H1 (cell line): ENCODE results near the gene HOXB6. TPM values are rescaled to one million over a fixed set of nuclear protein-coding genes. Genes with fewer than 3 reads are reported as not detected.

Experiments used
- CTCF ChIA-PET: fragments of 300-600 bp; sonication (Branson Sonifier 250); formaldehyde crosslinking; loops from one replicate; lab custom pipeline; 2021; ENCODE audit not compliant: partially characterized antibody; lab: Charles Lee
- POLR2A ChIA-PET: fragments of 300-600 bp; sonication (Branson Sonifier 250); formaldehyde crosslinking; loops from one replicate; lab custom pipeline; 2021; ENCODE audit warnings: inconsistent platforms; ENCODE audit not compliant: partially characterized antibody; lab: Charles Lee
- DNase-seq, 2 experiments: peaks; one replicate each; pipeline versions ENCODE4 v3.0.0 to v3.0.0-alpha.2; 2010 to 2022; ENCODE audit warnings: low spot score in 2 of 2, low read depth in 1 of 2, mixed read lengths in 1 of 2
- FAIRE-seq: peaks from 2 replicates; lab custom pipeline; 2011; peaks lifted over from hg19 to GRCh38; lab: Jason Lieb, UNC
- H2AFZ ChIP-seq: 2 replicates; pipeline ENCODE4 v1.8.1; 2012; ENCODE audit warnings: low read length, inconsistent platforms
- H2AK5ac ChIP-seq: 2 replicates; pipeline ENCODE4 v1.6.1; 2013; ENCODE audit warnings: low read depth, low read length
- H2BK120ac ChIP-seq: replicated peaks from 2 replicates; pipeline ENCODE3; 2013; ENCODE audit warnings: low read depth, low read length, inconsistent platforms
- H2BK12ac ChIP-seq: 2 replicates; pipeline ENCODE4 v1.6.1; 2013; ENCODE audit warnings: low read depth, low read length
- H2BK15ac ChIP-seq: 2 replicates; pipeline ENCODE4 v1.6.1; 2013; ENCODE audit warnings: low read length
- H2BK20ac ChIP-seq: 2 replicates; pipeline ENCODE4 v1.6.1; 2013; ENCODE audit warnings: low read length
- H2BK5ac ChIP-seq: 2 replicates; pipeline ENCODE4 v1.6.1; 2013; ENCODE audit warnings: low read depth, low read length
- H3K14ac ChIP-seq: 2 replicates; pipeline ENCODE4 v1.6.1; 2013; ENCODE audit warnings: inconsistent platforms; ENCODE audit not compliant: insufficient read length
- H3K18ac ChIP-seq: 2 replicates; pipeline ENCODE4 v1.6.1; 2013; ENCODE audit warnings: low read length; ENCODE audit errors: extremely low read depth
- H3K23ac ChIP-seq: 2 replicates; pipeline ENCODE4 v1.6.1; 2013; ENCODE audit warnings: inconsistent platforms; ENCODE audit not compliant: insufficient read length
- H3K23me2 ChIP-seq: 2 replicates; pipeline ENCODE4 v1.6.1; 2013; ENCODE audit warnings: low read depth, low read length
- H3K27ac ChIP-seq: 2 replicates; pipeline ENCODE4 v1.6.1; 2011; ENCODE audit warnings: low read depth, low read length, inconsistent platforms
- H3K27me3 ChIP-seq, 4 experiments: replicated peaks in 1 of 4; 1 replicate in 1 of 4; 2 replicates in 3 of 4; pipeline versions ENCODE4 v1.6.1 to v1.8.1; 2011 to 2013; ENCODE audit warnings: low read length in 3 of 4, mild to moderate bottlenecking in 3 of 4, inconsistent platforms in 2 of 4, mixed read lengths in 2 of 4, moderate library complexity in 1 of 4; ENCODE audit not compliant: control insufficient read depth in 3 of 4, insufficient read depth in 3 of 4; ENCODE audit errors: extremely low read depth in 1 of 4
- H3K36me3 ChIP-seq, 4 experiments: 2 replicates each; pipeline versions ENCODE4 v1.6.1 to v1.8.1; 2011 to 2013; ENCODE audit warnings: mild to moderate bottlenecking in 4 of 4, low read length in 3 of 4, moderate library complexity in 2 of 4, control low read depth in 1 of 4, inconsistent platforms in 1 of 4; ENCODE audit not compliant: insufficient read depth in 4 of 4, control insufficient read depth in 2 of 4
- H3K4ac ChIP-seq: replicated peaks from 2 replicates; pipeline ENCODE3; 2013; ENCODE audit warnings: low read length, low read depth, mixed read lengths, inconsistent platforms; ENCODE audit not compliant: insufficient read length
- H3K4me1 ChIP-seq, 4 experiments: replicated peaks in 1 of 4; 1 replicate in 1 of 4; 2 replicates in 3 of 4; pipeline versions ENCODE4 v1.6.1 to v1.8.1; 2011 to 2013; ENCODE audit warnings: low read length in 3 of 4, inconsistent platforms in 2 of 4, mixed read lengths in 1 of 4; ENCODE audit not compliant: insufficient read depth in 4 of 4, control insufficient read depth in 3 of 4
- H3K4me2 ChIP-seq, 2 experiments: 2 replicates each; pipeline versions ENCODE4 v1.6.1 to v1.8.1; 2011 to 2013; ENCODE audit warnings: low read depth in 2 of 2, low read length in 2 of 2, control low read depth in 1 of 2, inconsistent platforms in 1 of 2, mild to moderate bottlenecking in 1 of 2; ENCODE audit not compliant: insufficient read depth in 1 of 2
- H3K4me3 ChIP-seq, 4 experiments: fragments of 200-600, 300-600 bp in 1 of 4; sonication (generic), shearing (Covaris generic), sonication (Bioruptor Twin) in 1 of 4; 2 replicates each; pipeline versions ENCODE4 v1.5.1 to v1.8.1; 2011 to 2016; ENCODE audit warnings: low read length in 4 of 4, low read depth in 3 of 4, control low read depth in 2 of 4, inconsistent platforms in 2 of 4, mild to moderate bottlenecking in 2 of 4, mixed read lengths in 1 of 4, moderate library complexity in 1 of 4; ENCODE audit not compliant: insufficient read depth in 2 of 4; ENCODE audit errors: extremely low read depth in 1 of 4
- H3K56ac ChIP-seq: replicated peaks from 2 replicates; pipeline ENCODE3; 2013; ENCODE audit warnings: low read depth, mild to moderate bottlenecking, mixed read lengths, low read length, inconsistent platforms; ENCODE audit not compliant: insufficient read length
- H3K79me1 ChIP-seq: 2 replicates; pipeline ENCODE4 v1.6.1; 2013; ENCODE audit warnings: low read depth, low read length, control low read depth
- H3K79me2 ChIP-seq, 2 experiments: 2 replicates each; pipeline versions ENCODE4 v1.6.1 to v1.8.1; 2012 to 2013; ENCODE audit warnings: low read length in 2 of 2, mild to moderate bottlenecking in 2 of 2, inconsistent platforms in 1 of 2; ENCODE audit not compliant: insufficient read depth in 2 of 2, control insufficient read depth in 1 of 2
- H3K9ac ChIP-seq, 4 experiments: replicated peaks in 1 of 4; 1 replicate in 1 of 4; 2 replicates in 3 of 4; pipeline versions ENCODE4 v1.6.1 to v1.8.1; 2011 to 2013; ENCODE audit warnings: low read depth in 3 of 4, low read length in 3 of 4, control low read depth in 2 of 4, mild to moderate bottlenecking in 2 of 4, moderate library complexity in 2 of 4, inconsistent platforms in 1 of 4; ENCODE audit errors: extremely low read depth in 1 of 4
- H3K9me3 ChIP-seq, 2 experiments: 2 replicates each; pipeline versions ENCODE4 v1.6.1 to v1.8.1; 2012 to 2013; ENCODE audit warnings: mild to moderate bottlenecking in 2 of 2, moderate library complexity in 2 of 2, control low read depth in 1 of 2, inconsistent platforms in 1 of 2, low read depth in 1 of 2, low read length in 1 of 2, mixed read lengths in 1 of 2; ENCODE audit not compliant: insufficient read depth in 2 of 2
- H4K20me1 ChIP-seq, 2 experiments: replicated peaks in 1 of 2; 2 replicates each; pipeline versions ENCODE3 to v1.8.1; 2011 to 2013; ENCODE audit warnings: inconsistent platforms in 2 of 2, low read length in 2 of 2, mild to moderate bottlenecking in 1 of 2; ENCODE audit not compliant: insufficient read depth in 2 of 2, control insufficient read depth in 1 of 2
- H4K5ac ChIP-seq: 2 replicates; pipeline ENCODE4 v1.6.1; 2013; ENCODE audit warnings: low read length, low read depth, mixed read lengths, inconsistent platforms; ENCODE audit not compliant: insufficient read length
- H4K8ac ChIP-seq: 2 replicates; pipeline ENCODE4 v1.8.0; 2013; ENCODE audit warnings: mild to moderate bottlenecking, moderate library complexity, low read length, inconsistent platforms; ENCODE audit not compliant: insufficient read depth; ENCODE audit errors: extremely low read depth
- H4K91ac ChIP-seq: replicated peaks from 2 replicates; pipeline ENCODE3; 2013; ENCODE audit warnings: low read length, mixed read lengths, inconsistent platforms; ENCODE audit not compliant: insufficient read length
- CBX5 ChIP-seq: fragments of 300-800, 300-1000 bp; sonication (generic); IDR thresholded peaks from 2 replicates; pipeline ENCODE4 v1.7.1; 2016; ENCODE audit warnings: antibody characterized with exemption, low read length, low read depth
- CBX8 ChIP-seq: fragments of 300-800, 300-1000 bp; sonication (generic); IDR thresholded peaks from 2 replicates; pipeline ENCODE4 v1.7.1; 2016; ENCODE audit warnings: low read depth, low read length, borderline replicate concordance
- RNF2 ChIP-seq: fragments of 200-900, 300-1000 bp; sonication (generic); IDR thresholded peaks from 2 replicates; pipeline ENCODE4 v1.7.1; 2016; ENCODE audit warnings: borderline replicate concordance, low read depth, mild to moderate bottlenecking, antibody characterized with exemption, low read length; ENCODE audit not compliant: poor library complexity, severe bottlenecking; ENCODE audit errors: missing control alignments
- SP1 ChIP-seq: IDR thresholded peaks from 2 replicates; pipeline ENCODE4 v1.6.1; 2011; ENCODE audit warnings: low read depth, low read length
- WGBS, 2 experiments: shearing (Covaris generic) in 1 of 2; methylation state at CpG; one replicate each; pipeline versions ENCODE4 v1.1.6 to v1.1.7; 2013 to 2015; ENCODE audit warnings: low lambda C conversion rate in 2 of 2, mixed read lengths in 2 of 2, inconsistent platforms in 1 of 2, low coverage in 1 of 2, missing lambda C conversion rate in 1 of 2; ENCODE audit not compliant: insufficient replicate concordance in 2 of 2, insufficient coverage in 1 of 2, insufficient read length in 1 of 2; ENCODE audit errors: extremely low coverage in 1 of 2, missing lambda C conversion rate in 1 of 2; 5-methylcytosine and 5-hydroxymethylcytosine counted together
- polyA plus RNA-seq, 7 experiments: library from polyadenylated mRNA; depleted of rRNA in 3 of 7; stranded (reverse) in 5 of 7; unstranded in 2 of 7; fragments of >200 nt in 5 of 7; fragments of 200-250 nt in 2 of 7; gene quantifications; 1 replicate in 5 of 7; 2 replicates in 1 of 7; 4 replicates in 1 of 7; pipeline versions ENCODE4 v1.2.1 to v1.2.3, GENCODE V29; 2011 to 2013; ENCODE audit warnings: missing spikeins in 2 of 7, mixed read lengths in 2 of 7
- total RNA-seq: library from RNA; stranded (reverse); fragmentation: NEBNext Ultra II Directional; extraction: Animal tissue kit (Norgen Biotek cat#: 25700); gene quantifications from 2 replicates; pipeline ENCODE4 v1.2.1, GENCODE V29; 2021

Gene HOXB6
- total and polyA plus RNA-seq, 2 of the 8 experiments (the other 6 are each of a cell fraction or from before 2014, with no cell fraction given), result not detected

- Histone ChIP-seq H3K56ac (no peak overlapping the region), H3K23me2 (no peaks in the 10 kb centered on the region; the same call in 1 of the 2 replicates), H3K27ac (no peak overlapping the region), H3K4me2 (no peak overlapping the region), H2BK20ac (no peak overlapping the region), H3K9ac (no peak overlapping the region), H3K79me1 (no peaks in the 10 kb centered on the region), H2BK5ac (no peak overlapping the region), H3K23ac (no peak overlapping the region), H2BK120ac (no peak overlapping the region), H2AFZ (no peak overlapping the region), H4K5ac (no peak overlapping the region), H2AK5ac (no peak overlapping the region), H4K8ac (no peak overlapping the region), H3K18ac (no peak overlapping the region), H3K14ac (no peak overlapping the region), H4K20me1 (peaks cover 28 to 29% of the 10 kb centered on the region in 2 experiments), H3K4ac (no peak overlapping the region), H3K79me2 (no peaks in the 10 kb centered on the region), H3K27me3 (peaks cover 96 to 100% (median 98%) of the 10 kb centered on the region in 4 experiments), H3K9me3 (no peaks in the 10 kb centered on the region), H2BK12ac (0 out of 2 replicates have a peak overlapping the region, but pooled peaks have one; percentile 50), H3K36me3 (peaks cover 0 to 3% (median 0%) of the 10 kb centered on the region in 4 experiments; a peak in 1 of 8 replicates), H2BK15ac (no peak overlapping the region), H3K4me1 (peaks cover 6 to 22% (median 8%) of the 10 kb centered on the region in 4 experiments), H3K4me3 (no peak overlapping the region), H4K91ac (no peak overlapping the region)
- TF ChIP-seq SP1 (0 out of 2 replicates have a peak, but pooled peaks have one; percentile 8), CBX8 (peak; percentile 72; the same call in 1 of the 2 replicates), CBX5 (no peak), RNF2 (peak; percentile 96)
- 37% methylated on average over 5 of the region's 5 CpGs; no CpG with 5 or more reads in 1 of the 2 experiments for WGBS, 2 experiments
- DNase-seq (no peak), FAIRE-seq (no peak)
- ChIA-PET CTCF (interaction anchor here (0.6 to 1.5 kb wide), 3 partner anchors 21 to 71 kb away, joined by 3 to 4 read pairs (median 4); no protein-coding TSS in a partner anchor), POLR2A (no interaction called here)
These were observed 51.6 kb downstream of the HOXB6 start for GRCh38 chr17:48553190-48553547.
